Measurements from ENCODE around the gene DDX25.

Gene DDX25

GRCh38 chr11:125939081-125939521, 34.8 kb downstream of the DDX25 start:
- DNase-seq: no peak

DNA sequence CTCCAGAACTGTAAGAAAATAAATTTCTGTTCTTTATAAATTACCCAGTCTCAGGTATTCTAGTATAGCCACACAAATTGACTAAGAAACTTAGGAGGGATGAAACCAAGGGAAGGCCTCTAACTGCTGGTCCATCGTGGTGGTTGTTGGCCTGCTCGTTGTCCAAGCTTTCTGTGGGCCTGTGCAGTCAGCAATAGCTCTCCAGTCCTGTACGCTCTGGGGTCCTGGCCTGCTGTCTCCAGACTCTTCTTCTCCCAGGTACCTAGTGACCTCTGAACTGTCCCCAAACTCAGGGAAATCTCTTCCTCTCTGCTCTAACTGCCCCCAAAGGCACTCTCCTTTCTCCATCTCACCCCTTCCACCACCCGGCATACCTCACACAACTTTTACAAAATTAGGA, 35.8 kb downstream of the DDX25 start:
- DNase-seq: no peak

GRCh38 chr11:125941267-125941618, 36.9 kb downstream of the DDX25 start:
- DNase-seq: no peak

DNA sequence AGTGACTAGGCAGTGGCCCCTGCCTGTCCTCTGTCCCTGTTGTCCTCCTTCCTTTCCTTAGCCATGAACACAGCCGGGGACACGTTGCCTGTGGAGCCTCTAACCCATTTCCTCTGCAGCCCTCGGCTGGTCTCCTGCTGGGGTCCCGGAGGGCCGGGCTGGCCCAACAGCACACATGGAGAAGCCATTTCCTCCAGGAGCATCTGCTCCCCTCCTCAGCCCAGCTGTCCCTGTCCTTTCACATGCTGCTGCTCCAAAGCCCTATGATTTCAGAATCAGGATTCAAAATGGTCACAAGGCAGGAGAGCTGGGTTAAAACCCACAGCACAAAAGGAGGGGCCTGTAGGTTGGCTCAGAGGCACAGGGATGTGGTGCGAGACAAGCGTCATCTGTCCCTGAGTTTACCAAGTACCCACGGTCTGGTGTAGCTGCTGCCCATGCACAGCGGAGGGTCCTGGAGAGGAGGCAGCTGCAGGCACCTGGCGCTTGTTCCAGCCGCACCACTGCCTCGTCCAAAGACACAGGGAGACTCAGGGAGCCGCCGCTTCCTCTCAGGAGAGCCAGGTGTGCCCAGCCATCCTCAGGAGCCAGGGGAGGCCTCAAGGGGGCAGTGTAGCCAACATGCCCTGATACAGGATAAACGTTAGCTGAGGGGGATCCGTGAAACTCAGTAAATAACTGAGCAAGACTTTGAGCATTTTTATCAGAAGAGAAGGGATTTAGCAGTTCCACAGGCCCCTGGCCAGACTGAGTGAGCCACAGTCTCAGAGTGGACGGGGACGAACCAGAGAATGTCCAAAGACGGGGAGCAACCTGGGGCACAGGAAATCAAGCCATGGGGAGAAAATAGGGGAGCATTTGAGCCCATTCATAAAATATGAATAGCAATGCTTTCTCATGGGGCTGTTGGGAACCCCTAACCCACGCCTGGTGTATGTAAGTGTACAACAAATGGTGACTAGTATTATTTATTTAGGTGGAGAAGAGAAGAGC, 37.6 kb downstream of the DDX25 start:
- peak; percentile 70 for DNase-seq

DNA sequence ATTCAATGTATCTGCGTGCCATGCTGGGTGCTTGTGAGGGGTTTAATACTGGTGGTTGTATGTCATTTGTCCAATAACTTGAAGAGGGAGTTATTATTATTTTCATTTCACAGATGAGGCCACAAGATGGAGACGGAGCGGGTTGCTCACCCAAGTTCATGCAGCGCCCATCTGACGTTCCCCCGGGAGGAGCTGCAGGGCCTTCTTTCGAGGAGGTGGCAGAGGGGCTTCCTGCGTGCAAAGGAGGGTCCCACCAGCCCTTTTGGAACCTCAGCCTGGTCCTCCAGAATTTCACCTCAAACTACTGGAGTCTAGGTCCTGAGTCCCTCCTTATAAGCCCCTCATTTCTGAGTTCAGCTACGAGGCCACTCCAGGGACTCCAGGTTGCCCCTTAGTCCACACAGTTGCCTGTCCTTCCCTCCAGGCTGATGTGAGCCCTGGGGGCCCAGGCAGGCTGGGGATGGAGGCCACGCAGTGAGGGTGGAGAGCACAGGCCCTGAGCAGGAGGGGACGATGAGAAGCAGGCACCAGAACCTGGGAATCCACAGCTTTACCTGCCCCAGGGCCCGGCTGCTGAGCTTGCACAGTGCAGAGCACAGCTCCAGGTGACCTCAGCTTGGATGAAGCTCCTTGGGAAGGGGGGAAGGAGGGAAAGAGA, 38.6 kb downstream of the DDX25 start:
- DNase-seq: no peak

GRCh38 chr11:125943661-125944349, 39.5 kb downstream of the DDX25 start:
- no peak for DNase-seq

GRCh38 chr11:125944350-125945010, 40.2 kb downstream of the DDX25 start:
- DNase-seq: no peak

DNA sequence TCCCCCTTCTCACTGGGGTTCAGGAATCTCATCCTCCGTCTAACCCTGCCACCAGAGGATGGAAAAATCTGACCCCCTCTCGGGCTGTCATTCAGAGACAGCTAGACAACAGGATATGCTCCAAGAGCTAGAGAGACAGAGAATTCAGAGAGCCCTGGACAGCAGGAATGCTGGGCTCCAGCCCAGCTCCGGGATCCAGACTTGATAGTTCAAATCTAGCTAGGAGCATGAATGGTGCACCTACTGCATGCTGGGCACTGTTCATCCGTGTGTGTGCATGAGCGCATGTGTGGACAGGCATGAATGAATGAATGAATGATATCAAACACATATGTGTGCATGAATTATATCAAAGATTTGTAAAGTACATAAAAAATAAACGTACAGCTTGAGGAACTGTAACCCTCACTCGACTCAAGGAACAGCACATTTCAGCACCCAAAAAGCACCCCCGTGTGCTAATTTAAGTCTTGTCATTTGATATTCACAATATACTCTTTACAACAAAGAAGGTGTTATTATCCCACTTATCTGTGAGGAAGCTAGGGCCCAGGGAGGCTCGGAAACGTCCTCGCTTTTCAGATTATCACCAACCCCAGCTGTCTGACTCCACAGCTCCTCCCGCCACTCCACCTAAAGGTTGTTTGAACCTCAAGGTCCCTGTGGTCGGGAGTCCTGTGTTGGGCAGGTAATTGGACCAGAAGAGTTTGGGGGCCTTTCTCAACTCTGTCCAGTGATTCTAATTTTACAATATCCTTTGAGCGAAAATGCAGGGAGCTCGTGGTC, 40.9 kb downstream of the DDX25 start:
- no peak for DNase-seq

DNA sequence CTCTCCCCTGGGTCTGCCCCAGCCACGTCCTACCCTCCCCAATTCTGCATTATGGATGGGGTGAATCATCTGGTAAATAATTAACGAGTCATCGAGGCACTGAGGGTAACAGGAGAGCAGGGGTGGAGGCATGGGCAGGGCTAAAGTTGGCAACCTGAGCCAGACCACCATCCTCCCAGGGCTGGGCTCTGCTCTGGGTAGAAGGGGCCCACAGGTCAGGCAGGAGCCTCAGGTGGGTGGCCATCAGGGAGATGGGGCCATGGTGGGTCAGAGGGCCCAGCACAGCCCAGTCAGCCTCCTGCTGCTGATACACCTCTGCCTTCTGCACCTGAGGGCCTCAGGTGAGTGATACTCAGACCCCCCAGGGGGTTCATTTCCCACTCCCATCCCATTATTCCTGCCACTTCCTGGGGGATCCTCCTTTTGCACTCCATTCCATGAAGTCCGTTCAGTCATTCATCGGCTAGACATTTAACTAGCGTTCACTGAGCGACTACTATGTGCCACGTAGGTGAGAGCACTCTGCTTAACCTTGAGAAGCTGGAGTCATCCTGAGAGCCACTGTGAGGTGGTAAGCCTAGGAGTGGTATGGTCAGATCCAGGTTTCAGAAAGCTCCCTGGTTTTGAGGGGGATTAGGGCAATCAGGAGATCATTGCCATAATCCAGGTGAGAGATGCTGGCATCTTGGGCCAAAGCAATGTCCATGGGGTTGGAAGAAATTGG, 41.7 kb downstream of the DDX25 start, which contains the start of gene VSIG10L2:
TSS of gene VSIG10L2 (plus strand) at position 248 of the 724 bp plus-strand sequence. CDS start at position 260, 12 bp downstream.
- no peak for DNase-seq

DNA sequence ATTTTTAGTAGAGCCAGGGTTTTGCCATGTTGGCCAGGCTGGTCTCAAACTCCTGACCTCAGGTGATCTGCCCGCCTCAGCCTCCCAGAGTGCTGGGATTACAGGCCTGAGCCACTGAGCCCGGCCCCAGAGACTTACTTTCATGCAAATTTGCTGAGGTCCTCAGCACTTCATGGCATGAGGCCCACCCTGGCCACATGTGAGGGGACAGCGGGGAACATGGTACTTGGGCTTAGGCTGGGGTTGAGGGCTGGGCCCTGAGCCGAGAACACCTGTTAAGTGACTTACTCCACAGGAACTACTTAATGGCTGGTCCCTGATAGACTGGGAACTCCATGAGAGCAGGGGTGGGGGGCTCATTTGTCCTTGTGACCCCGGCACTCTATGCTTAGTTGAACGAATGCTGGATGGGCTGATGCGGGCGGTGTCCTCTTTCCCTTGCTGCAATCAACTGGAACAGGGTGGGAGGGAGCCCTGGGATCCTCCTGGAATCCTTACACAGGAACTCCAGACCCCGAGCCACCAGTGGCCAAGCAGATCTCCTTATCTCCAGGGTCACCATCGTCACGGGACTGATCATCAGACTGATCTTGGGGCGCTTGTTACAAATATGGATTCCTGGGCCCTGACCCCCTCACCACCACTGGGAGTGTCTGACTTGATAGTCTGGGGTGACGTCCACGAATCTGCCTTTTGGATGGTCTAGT, 42.6 kb downstream of the DDX25 start:
- no peak for DNase-seq

- no peak for DNase-seq
Measured at GRCh38 chr11:125947419-125948277, 43.3 kb downstream of the DDX25 start.

GRCh38 chr11:125948278-125949051, 44.2 kb downstream of the DDX25 start:
- no peak for DNase-seq

- DNase-seq: no peak
Measured at GRCh38 chr11:125949271-125950177, 45.2 kb downstream of the DDX25 start.

- no peak for DNase-seq
Measured at GRCh38 chr11:125950178-125950490, 45.8 kb downstream of the DDX25 start.

- DNase-seq: no peak
Measured at GRCh38 chr11:125950696-125951651, 46.7 kb downstream of the DDX25 start.

GRCh38 chr11:125951731-125952130, 47.4 kb downstream of the DDX25 start:
- no peak for DNase-seq

DNA sequence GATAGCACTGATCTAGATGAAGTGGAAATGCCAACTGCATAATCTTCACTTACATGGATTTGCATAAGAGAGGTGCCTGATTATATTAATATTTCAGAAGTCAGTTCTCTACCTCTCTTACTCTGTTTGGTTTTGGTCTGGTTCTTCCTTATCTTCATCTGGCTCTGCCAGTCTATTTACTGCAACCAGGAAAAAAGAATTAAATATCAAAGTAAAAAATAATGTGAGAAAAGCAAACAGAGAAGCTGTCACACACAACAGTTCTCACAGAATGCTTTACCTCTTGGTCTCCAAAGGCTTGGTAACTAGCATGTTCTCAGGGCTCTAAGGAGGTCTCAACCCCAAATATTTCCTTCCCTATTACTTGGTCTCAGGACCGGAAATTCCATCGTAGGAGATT, 48.3 kb downstream of the DDX25 start:
- DNase-seq: no peak

Measured in NCI-H2107 (cell line).